T-helper 17 cell (primary cell): ENCODE results near the gene SARS1. TPM values are rescaled to one million over a fixed set of nuclear protein-coding genes. Genes with fewer than 3 reads are reported as not detected.

Experiments used
- ATAC-seq: fragments of 150-1000 bp; cut with Tn5 transposase; 2 replicates; pipeline ENCODE4 v1.10.0; 2021; ENCODE audit warnings: mild to moderate bottlenecking, moderate library complexity
- DNase-seq, 3 donors: peaks; one replicate each; pipeline versions ENCODE4 v3.0.0 to v3.0.0-alpha.2; 2020 to 2021
- H3K9me3 ChIP-seq: one replicate; pipeline ENCODE4 v1.7.0; 2013; ENCODE audit warnings: low read length, mild to moderate bottlenecking; ENCODE audit not compliant: control insufficient read depth, poor library complexity, severe bottlenecking
- H3K27ac Mint-ChIP-seq: one replicate; pipeline ENCODE4 v1.8.0; 2022; ENCODE audit warnings: mild to moderate bottlenecking, moderate library complexity, mixed read lengths
- H3K27me3 Mint-ChIP-seq: one replicate; pipeline ENCODE4 v1.8.0; 2022; ENCODE audit warnings: mixed read lengths
- H3K36me3 Mint-ChIP-seq: one replicate; pipeline ENCODE4 v1.8.0; 2022; ENCODE audit warnings: low read depth, mixed read lengths
- H3K4me1 Mint-ChIP-seq: one replicate; pipeline ENCODE4 v1.8.0; 2022; ENCODE audit warnings: mild to moderate bottlenecking, mixed read lengths
- H3K4me3 Mint-ChIP-seq: one replicate; pipeline ENCODE4 v1.8.0; 2022; ENCODE audit warnings: mild to moderate bottlenecking, moderate library complexity, mixed read lengths
- total RNA-seq, 4 donors: library from RNA in 2 of 4; stranded (reverse) in 2 of 4; gene quantifications; one replicate each; pipeline ENCODE4 v1.2.3 and lab custom pipeline; 2022 to 2026

SARS1 gene
- total RNA-seq, 2 donors from 2014 or later, result 90.8 to 120 TPM

DNA sequence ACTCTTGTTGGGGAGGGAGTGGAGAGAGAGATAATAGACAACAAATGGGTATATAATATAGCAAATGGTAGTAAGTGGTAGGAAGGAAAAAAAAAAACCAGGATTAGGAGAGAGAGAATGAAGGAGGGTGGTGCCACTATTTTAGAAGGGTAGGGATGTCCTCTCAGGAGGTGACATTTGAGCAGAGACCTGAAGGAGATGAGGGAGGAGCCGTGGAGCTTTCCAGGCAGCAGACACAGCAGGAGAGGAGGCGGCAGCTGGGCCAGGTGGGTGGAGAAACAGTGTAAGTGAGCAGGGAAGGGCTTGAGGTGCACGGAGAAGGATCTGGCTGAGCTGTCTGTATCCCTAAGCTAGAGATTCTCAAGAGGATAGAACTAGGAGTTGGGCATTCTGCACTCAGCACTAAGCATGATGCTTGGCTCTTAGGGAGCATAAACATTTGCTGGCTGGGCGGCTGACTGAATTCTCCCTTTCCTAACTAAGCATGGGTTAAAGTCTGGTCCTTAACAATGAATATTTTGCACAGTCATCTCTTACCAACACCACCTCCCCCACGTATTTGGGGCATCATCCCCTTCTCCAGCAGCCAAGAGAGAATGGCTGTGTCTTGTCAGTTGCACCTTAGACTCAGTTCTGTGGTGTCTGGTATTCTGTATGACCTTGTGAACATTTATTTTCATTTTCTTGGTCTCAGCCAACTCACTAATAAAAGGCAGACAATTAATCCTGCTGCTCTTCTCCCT lies 27.6 kb upstream of the SARS1 start:
- H3K4me1 Mint-ChIP-seq, result peaks cover 5% of the 10 kb centered on the region
- no peak for DNase-seq
- H3K9me3 ChIP-seq, result no peaks in the 10 kb centered on the region
- H3K36me3 Mint-ChIP-seq, result peaks cover 4% of the 10 kb centered on the region
- no peaks in the 10 kb centered on the region for H3K27me3 Mint-ChIP-seq
- no peak overlapping the region for H3K27ac Mint-ChIP-seq
- no peak overlapping the region for H3K4me3 Mint-ChIP-seq
- no peak for ATAC-seq

DNA sequence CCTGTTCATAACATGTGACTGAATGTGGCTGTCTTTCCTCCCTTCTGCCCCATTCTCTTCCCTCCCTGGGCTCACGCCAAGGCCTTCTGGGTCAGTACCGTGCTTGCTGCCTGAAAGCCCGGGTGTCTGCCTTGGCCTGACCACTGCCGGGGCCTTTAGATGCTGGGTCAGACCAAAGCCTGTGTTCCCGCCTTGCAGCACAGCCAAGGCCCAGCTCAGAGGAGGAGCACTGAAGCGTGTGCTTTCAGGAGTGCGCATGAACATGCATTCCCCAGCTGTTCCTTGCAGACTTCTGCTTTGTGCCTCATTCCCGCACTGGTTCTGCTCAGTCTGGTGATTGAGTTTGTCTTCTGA lies 27.0 kb upstream of the SARS1 start:
- no peak for DNase-seq
- Mint-ChIP-seq H3K4me3 (no peak overlapping the region), H3K4me1 (peaks cover 5% of the 10 kb centered on the region), H3K36me3 (peaks cover 4% of the 10 kb centered on the region), H3K27me3 (no peaks in the 10 kb centered on the region), H3K27ac (peak overlapping the region; percentile 3)
- H3K9me3 ChIP-seq, result no peaks in the 10 kb centered on the region
- no peak for ATAC-seq

DNA sequence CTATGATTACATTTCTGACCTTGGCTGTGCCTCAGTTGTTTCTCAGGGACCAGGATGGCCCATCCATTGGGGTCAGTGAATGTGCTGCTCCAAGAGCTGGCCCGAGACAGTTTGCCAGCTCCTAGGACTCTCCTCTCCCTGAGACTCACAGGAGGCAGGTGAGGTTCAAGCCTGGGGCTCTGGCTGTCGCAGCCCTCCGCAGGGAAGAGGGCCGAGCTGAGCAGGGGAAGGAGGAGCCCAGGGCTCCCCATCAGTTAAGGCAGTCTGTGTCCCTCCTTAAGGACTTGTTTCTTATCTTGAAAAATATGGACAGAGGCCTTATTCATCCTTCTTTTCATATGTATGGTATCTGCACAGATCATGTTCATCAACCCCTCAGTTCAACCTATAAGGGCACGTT lies 26.6 kb upstream of the SARS1 start:
- Mint-ChIP-seq H3K36me3 (peaks cover 4% of the 10 kb centered on the region), H3K4me1 (peaks cover 5% of the 10 kb centered on the region), H3K27ac (peak overlapping the region; percentile 3), H3K4me3 (no peak overlapping the region), H3K27me3 (no peaks in the 10 kb centered on the region)
- ATAC-seq, result no peak
- DNase-seq, result no peak
- no peaks in the 10 kb centered on the region for H3K9me3 ChIP-seq

DNA sequence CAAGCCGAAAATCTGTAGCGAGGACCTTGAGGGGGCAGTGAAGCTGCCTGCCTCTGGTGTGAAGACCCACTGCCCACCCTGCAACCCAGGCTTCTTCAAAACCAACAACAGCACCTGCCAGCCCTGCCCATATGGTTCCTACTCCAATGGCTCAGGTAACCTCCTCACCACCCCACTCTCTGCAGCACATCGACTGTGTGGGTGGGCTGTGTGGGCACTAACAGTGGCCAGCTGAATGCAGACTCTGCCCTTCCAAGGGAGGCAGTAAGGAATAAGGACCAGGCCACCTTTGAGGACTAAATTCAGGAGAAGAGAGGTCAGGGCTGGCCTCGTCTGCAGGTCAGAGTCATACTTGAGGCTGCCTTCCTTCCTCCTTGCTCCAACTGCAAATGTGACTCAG lies 25.5 kb upstream of the SARS1 start:
- no peaks in the 10 kb centered on the region for H3K9me3 ChIP-seq
- DNase-seq (no peak), ATAC-seq (no peak)
- peaks cover 5% of the 10 kb centered on the region for H3K4me1 Mint-ChIP-seq
- peaks cover 6% of the 10 kb centered on the region for H3K36me3 Mint-ChIP-seq
- no peak overlapping the region for H3K27ac Mint-ChIP-seq
- no peaks in the 10 kb centered on the region for H3K27me3 Mint-ChIP-seq
- H3K4me3 Mint-ChIP-seq, result no peak overlapping the region

DNA sequence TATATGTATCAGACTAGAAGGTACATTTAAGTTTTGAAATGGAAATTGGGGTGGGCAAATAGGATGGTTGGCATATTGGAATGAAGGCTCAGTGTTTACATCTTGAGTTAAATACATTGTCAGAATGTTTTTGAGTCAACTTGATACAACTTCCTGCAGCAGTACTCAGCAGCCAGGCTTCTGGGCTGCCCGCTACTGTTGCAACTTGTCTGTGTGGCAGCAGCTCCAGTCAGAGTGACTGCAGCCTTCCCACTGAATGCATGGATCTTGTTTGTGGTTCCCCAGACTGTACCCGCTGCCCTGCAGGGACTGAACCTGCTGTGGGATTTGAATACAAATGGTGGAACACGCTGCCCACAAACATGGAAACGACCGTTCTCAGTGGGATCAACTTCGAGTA lies 24.9 kb upstream of the SARS1 start:
- peaks cover 6% of the 10 kb centered on the region for H3K36me3 Mint-ChIP-seq
- ATAC-seq, result no peak
- H3K27ac Mint-ChIP-seq, result no peak overlapping the region
- H3K9me3 ChIP-seq, result no peaks in the 10 kb centered on the region
- no peaks in the 10 kb centered on the region for H3K27me3 Mint-ChIP-seq
- DNase-seq, result no peak
- H3K4me1 Mint-ChIP-seq, result peaks cover 5% of the 10 kb centered on the region
- no peak overlapping the region for H3K4me3 Mint-ChIP-seq

DNA sequence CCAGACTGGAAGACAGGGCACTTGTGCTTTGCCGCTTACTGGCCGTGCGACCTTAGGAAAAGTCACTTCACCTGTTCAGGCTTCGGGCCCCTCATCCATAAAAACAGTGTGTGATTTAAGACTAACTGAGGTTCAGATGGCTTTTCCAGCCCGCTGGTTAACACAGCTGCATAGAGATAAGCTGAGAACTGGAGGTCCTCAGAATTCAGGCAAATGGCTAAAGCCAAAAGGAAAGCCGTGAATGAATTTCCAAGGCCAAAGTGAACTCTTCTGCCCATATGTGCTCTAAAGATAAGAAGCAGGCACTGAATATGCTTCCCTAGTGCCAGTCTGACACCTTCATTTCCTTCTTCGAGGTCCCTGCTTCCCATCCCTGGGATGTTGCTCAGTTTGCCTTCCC lies 23.5 kb upstream of the SARS1 start:
- Mint-ChIP-seq H3K27me3 (no peaks in the 10 kb centered on the region), H3K36me3 (peaks cover 6% of the 10 kb centered on the region), H3K4me1 (peaks cover 5% of the 10 kb centered on the region), H3K27ac (peak overlapping the region; percentile 27), H3K4me3 (no peak overlapping the region)
- ATAC-seq (no peak), DNase-seq (no peak)
- no peaks in the 10 kb centered on the region for H3K9me3 ChIP-seq

DNA sequence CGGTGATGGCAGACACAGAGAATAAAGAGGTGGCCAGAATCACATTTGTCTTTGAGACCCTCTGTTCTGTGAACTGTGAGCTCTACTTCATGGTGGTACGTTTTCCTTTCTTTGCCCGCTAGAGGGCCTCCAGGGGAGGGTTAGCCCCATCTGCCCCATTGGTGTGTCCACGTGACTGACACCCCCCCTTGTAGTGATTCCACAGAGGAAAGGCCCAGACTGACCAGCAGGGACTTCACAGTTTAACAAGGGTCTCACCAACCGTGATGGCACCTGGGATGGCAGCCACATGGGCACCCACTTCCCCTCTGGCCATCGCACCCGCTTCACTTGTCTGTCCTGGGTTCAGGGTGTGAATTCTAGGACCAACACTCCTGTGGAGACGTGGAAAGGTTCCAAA lies 22.3 kb upstream of the SARS1 start:
- ATAC-seq, result no peak
- DNase-seq, result no peak
- H3K9me3 ChIP-seq, result no peaks in the 10 kb centered on the region
- H3K4me1 Mint-ChIP-seq, result no peaks in the 10 kb centered on the region
- no peak overlapping the region for H3K4me3 Mint-ChIP-seq
- peaks cover 4% of the 10 kb centered on the region for H3K36me3 Mint-ChIP-seq
- no peaks in the 10 kb centered on the region for H3K27me3 Mint-ChIP-seq
- peak overlapping the region; percentile 27 for H3K27ac Mint-ChIP-seq

DNA sequence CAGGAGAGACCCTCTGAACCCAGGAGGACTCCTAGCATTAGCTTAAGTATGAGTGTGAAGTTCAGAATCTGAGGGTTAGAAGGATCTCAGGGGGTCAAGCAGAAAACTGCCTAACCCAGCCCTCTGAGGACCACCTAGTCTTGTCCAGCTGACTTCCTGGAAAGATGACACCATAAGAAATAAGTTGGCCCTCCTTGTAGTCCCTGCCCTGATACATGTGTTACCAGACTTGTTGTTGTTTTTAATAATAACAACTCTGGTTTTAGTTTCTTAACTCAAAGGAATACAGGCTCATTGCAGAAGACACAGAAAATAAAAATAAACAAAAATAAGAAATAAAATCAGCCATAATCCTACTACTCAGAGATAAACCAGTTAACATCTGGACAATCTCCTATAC lies 21.8 kb upstream of the SARS1 start:
- Mint-ChIP-seq H3K4me1 (no peaks in the 10 kb centered on the region), H3K4me3 (no peak overlapping the region), H3K27ac (peak overlapping the region; percentile 27), H3K27me3 (no peaks in the 10 kb centered on the region), H3K36me3 (peaks cover 4% of the 10 kb centered on the region)
- DNase-seq, result no peak
- ATAC-seq, result no peak
- H3K9me3 ChIP-seq, result no peaks in the 10 kb centered on the region

DNA sequence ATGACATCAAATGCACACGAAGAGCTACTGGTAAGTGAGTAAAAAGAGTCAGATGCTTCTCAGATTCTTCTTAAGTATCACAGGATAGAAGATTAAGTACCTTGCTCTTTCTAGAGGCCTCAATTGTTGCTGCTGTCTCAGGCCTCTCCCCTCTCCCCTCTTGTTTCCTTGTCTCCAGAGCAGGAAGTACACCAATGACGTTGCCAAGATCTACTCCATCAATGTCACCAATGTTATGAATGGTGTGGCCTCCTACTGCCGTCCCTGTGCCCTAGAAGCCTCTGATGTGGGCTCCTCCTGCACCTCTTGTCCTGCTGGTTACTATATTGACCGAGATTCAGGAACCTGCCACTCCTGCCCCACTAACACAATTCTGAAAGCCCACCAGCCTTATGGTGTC lies 21.3 kb upstream of the SARS1 start:
- no peaks in the 10 kb centered on the region for H3K4me1 Mint-ChIP-seq
- H3K27me3 Mint-ChIP-seq, result no peaks in the 10 kb centered on the region
- ATAC-seq, result no peak
- no peak overlapping the region for H3K27ac Mint-ChIP-seq
- H3K9me3 ChIP-seq, result no peaks in the 10 kb centered on the region
- no peak for DNase-seq
- peaks cover 6% of the 10 kb centered on the region for H3K36me3 Mint-ChIP-seq
- H3K4me3 Mint-ChIP-seq, result no peak overlapping the region

DNA sequence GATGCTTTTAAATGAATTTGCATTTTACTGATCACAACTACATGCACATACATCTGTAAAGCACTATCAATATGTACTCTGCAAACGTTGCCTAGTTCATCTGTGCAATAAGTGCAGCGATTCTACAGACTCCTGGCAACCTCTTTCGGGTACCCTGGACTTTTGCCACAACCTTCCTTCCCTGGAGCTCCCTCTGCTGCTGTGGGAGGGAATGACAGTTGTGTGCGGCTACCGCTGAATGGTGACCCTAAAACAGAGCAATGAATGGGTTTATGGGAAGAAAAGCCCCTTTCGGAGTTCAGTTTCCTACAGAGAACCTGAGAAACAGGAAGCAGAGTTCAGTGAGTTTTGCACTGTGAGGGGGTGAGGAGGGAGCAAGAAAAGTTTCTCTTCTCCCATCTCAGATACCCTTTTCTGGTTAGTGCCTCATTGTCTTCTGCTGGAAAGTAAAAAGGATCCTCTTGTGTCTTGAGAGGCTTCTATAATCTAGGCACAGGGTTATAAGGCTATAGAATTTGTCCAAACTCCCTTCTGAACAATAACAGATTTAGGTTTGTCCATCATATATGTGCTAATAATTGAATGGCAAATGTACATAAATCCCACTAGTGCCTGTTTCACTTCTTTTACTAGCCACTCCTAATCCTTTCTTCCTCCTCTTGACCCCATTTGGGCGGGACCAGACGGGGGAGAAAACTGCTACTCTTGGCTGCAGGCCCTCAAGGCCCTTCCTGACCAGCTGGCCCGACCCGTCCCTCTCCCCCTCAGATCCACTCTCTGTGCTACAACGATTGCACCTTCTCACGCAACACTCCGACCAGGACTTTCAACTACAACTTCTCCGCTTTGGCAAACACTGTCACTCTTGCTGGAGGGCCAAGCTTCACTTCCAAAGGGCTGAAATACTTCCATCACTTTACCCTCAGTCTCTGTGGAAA lies 19.8 kb upstream of the SARS1 start:
- no peak overlapping the region for H3K27ac Mint-ChIP-seq
- H3K9me3 ChIP-seq, result no peaks in the 10 kb centered on the region
- ATAC-seq (peak; percentile 70), DNase-seq (peak in 1 of 3 donors; percentile 40)
- H3K27me3 Mint-ChIP-seq, result no peaks in the 10 kb centered on the region
- H3K4me1 Mint-ChIP-seq, result no peaks in the 10 kb centered on the region
- peaks cover 7% of the 10 kb centered on the region for H3K36me3 Mint-ChIP-seq
- no peak overlapping the region for H3K4me3 Mint-ChIP-seq

DNA sequence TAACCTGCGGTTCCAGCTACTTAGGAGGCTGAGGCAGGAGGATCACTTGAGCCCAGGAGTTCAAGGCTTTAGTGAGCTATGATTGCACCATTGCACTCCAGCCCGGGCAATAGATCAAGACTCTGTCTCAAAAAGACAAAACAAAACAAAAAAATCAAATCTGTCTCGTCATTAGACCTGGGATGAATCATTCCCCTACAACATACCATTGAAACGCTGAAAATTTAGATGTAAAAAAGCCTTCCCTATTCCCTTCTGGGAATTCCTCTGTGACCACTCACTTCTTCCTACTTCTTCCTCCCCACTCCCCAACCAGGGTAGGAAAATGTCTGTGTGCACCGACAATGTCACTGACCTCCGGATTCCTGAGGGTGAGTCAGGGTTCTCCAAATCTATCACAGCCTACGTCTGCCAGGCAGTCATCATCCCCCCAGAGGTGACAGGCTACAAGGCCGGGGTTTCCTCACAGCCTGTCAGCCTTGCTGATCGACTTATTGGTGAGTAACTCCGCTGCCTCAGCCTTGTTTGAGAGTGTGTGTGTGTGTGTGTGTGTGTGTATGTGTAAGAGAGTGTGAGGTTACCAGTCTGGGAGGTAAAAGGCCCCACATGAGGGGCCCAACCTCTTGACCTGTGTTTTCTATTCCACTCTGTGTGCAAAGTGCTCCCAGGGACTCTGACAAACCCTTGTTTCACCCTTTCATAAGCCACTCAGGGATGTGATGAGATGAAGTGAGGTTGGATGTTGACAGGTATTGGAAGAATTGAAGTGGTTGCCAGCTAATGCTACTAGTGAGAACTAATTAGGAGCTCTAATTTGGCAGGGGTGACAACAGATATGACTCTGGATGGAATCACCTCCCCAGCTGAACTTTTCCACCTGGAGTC lies 16.3 kb upstream of the SARS1 start:
- ATAC-seq, result no peak
- Mint-ChIP-seq H3K27ac (peak overlapping the region; percentile 47), H3K27me3 (no peaks in the 10 kb centered on the region), H3K4me1 (peaks cover 10% of the 10 kb centered on the region), H3K4me3 (no peak overlapping the region), H3K36me3 (peaks cover 5% of the 10 kb centered on the region)
- H3K9me3 ChIP-seq, result no peaks in the 10 kb centered on the region
- DNase-seq, result no peak

DNA sequence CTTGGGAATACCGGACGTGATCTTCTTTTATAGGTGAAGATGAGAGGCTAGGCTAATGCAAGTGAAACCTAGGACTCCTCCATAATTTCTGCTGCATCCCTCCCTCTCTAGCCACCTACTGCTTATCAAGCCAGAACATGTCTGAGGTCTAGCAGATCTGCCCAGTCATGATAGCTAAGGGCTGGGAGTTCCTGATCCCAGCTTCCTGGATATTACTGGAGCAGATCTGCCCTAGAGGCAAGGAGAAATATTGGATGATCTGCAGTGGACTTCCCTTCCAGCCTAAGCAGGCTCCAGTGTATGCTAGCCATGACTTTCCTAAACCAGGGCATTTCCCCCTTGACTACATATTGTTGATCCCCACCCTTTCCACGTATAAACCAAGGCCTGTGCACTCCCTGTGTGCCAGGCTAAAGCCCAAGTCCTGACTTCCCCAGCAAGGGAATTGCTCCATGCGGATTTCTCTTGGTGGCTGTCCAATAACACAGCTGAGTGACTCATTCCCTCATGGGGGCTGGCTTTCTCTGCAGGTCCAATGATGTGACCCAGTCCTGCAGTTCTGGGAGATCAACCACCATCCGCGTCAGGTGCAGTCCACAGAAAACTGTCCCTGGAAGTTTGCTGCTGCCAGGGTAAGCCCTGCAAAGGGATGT lies 15.5 kb upstream of the SARS1 start:
- Mint-ChIP-seq H3K27me3 (no peaks in the 10 kb centered on the region), H3K27ac (no peak overlapping the region), H3K4me1 (peaks cover 10% of the 10 kb centered on the region), H3K4me3 (no peak overlapping the region), H3K36me3 (peaks cover 8% of the 10 kb centered on the region)
- no peak for ATAC-seq
- DNase-seq, result no peak
- H3K9me3 ChIP-seq, result no peaks in the 10 kb centered on the region
